Mammary epithelial cell (primary cell): ENCODE data around the gene OGDH.

Experiments
- CTCF ChIP-seq, 2 donors: IDR thresholded peaks in 1 of 2; conservative IDR thresholded peaks in 1 of 2; 2 replicates each; pipeline ENCODE4 v1.5.1; 2011 to 2012; ENCODE audit warnings: inconsistent platforms in 2 of 2, low read length in 2 of 2, mild to moderate bottlenecking in 2 of 2, control low read depth in 1 of 2, low read depth in 1 of 2; ENCODE audit not compliant: insufficient read depth in 1 of 2; ENCODE audit errors: extremely low read depth in 1 of 2
- EZH2 ChIP-seq: IDR thresholded peaks from 2 replicates; pipeline ENCODE4 v1.6.1; 2012; ENCODE audit warnings: low read length, inconsistent platforms, borderline replicate concordance

GRCh38 chr7:44566680-44567079 lies 39.7 kb upstream of the OGDH start:
- TF ChIP-seq CTCF (conservative IDR thresholded peaks at IDR 0.05 in 1 of 2, IDR thresholded peaks at IDR 0.05 in 1 of 2; ENCODE audit: extremely low read depth in 1 of 2, insufficient read depth in 1 of 2, low read depth in 1 of 2, low read length in 2 of 2) (no peak), EZH2 (no peak)
